Measurements from ENCODE around the gene AK5.

AK5 gene

GRCh38 chr1:77424236-77424635, 142.4 kb downstream of the AK5 start:
- H3K27me3 Mint-ChIP-seq, result peaks cover 0 to 13% of the 10 kb centered on the region in 2 donors
- peaks cover 13 to 16% of the 10 kb centered on the region in 2 donors for H3K4me1 Mint-ChIP-seq (ENCODE audit: low read depth in 2 of 2)
- no peak overlapping the region for H3K27ac Mint-ChIP-seq
- H3K4me3 Mint-ChIP-seq, result no peak overlapping the region
- H3K36me3 Mint-ChIP-seq (ENCODE audit: insufficient read depth), result no peaks in the 10 kb centered on the region
- no peaks in the 10 kb centered on the region for H3K9me3 Mint-ChIP-seq
- no peak for ATAC-seq (replicated peaks)
- no peak for DNase-seq

GRCh38 chr1:77428068-77428467, 146.2 kb downstream of the AK5 start:
- no peaks in the 10 kb centered on the region for H3K36me3 Mint-ChIP-seq (ENCODE audit: insufficient read depth)
- H3K4me1 Mint-ChIP-seq (ENCODE audit: low read depth in 2 of 2), result no peaks in the 10 kb centered on the region
- ATAC-seq (replicated peaks), result no peak
- H3K4me3 Mint-ChIP-seq, result no peak overlapping the region
- H3K27ac Mint-ChIP-seq, result no peak overlapping the region
- H3K27me3 Mint-ChIP-seq, result no peaks in the 10 kb centered on the region
- no peak for DNase-seq
- H3K9me3 Mint-ChIP-seq, result no peaks in the 10 kb centered on the region

GRCh38 chr1:77430966-77431690, 149.3 kb downstream of the AK5 start:
- DNase-seq (no peak), ATAC-seq (replicated peaks) (peak; percentile 95)
- H3K36me3 Mint-ChIP-seq (ENCODE audit: insufficient read depth), result no peaks in the 10 kb centered on the region
- H3K27ac Mint-ChIP-seq, result no peak overlapping the region
- no peaks in the 10 kb centered on the region for H3K9me3 Mint-ChIP-seq
- H3K4me3 Mint-ChIP-seq, result no peak overlapping the region
- peaks cover 3 to 5% of the 10 kb centered on the region in 2 donors for H3K4me1 Mint-ChIP-seq (ENCODE audit: low read depth in 2 of 2)
- H3K27me3 Mint-ChIP-seq, result peaks cover 0 to 11% of the 10 kb centered on the region in 2 donors

- DNase-seq (no peak), ATAC-seq (replicated peaks) (no peak)
- peaks cover 5 to 7% of the 10 kb centered on the region in 2 donors for H3K4me1 Mint-ChIP-seq (ENCODE audit: low read depth in 2 of 2)
- peaks cover 0 to 11% of the 10 kb centered on the region in 2 donors for H3K27me3 Mint-ChIP-seq
- H3K9me3 Mint-ChIP-seq, result no peaks in the 10 kb centered on the region
- no peak overlapping the region for H3K27ac Mint-ChIP-seq
- no peaks in the 10 kb centered on the region for H3K36me3 Mint-ChIP-seq (ENCODE audit: insufficient read depth)
- H3K4me3 Mint-ChIP-seq, result no peak overlapping the region
Measured at GRCh38 chr1:77433934-77434333, 152.1 kb downstream of the AK5 start.

- no peak overlapping the region for H3K27ac Mint-ChIP-seq
- no peaks in the 10 kb centered on the region for H3K36me3 Mint-ChIP-seq (ENCODE audit: insufficient read depth)
Measured at GRCh38 chr1:77434967-77435366, 153.1 kb downstream of the AK5 start.

GRCh38 chr1:77438236-77438913, 156.6 kb downstream of the AK5 start:
- H3K36me3 Mint-ChIP-seq (ENCODE audit: insufficient read depth), result no peaks in the 10 kb centered on the region
- no peak overlapping the region for H3K27ac Mint-ChIP-seq
- H3K27me3 Mint-ChIP-seq, result peaks cover 0 to 11% of the 10 kb centered on the region in 2 donors
- peaks cover 5 to 7% of the 10 kb centered on the region in 2 donors for H3K4me1 Mint-ChIP-seq (ENCODE audit: low read depth in 2 of 2)
- no peaks in the 10 kb centered on the region for H3K9me3 Mint-ChIP-seq
- ATAC-seq (replicated peaks) (no peak), DNase-seq (no peak)
- H3K4me3 Mint-ChIP-seq, result peak overlapping the region in 1 of 2 donors; percentile 19

More at GRCh38 chr1:77434967-77435366, 153.1 kb downstream of the AK5 start:
- Mint-ChIP-seq H3K9me3 (no peaks in the 10 kb centered on the region), H3K4me1 (ENCODE audit: low read depth in 2 of 2) (peaks cover 5 to 7% of the 10 kb centered on the region in 2 donors), H3K27me3 (peaks cover 0 to 11% of the 10 kb centered on the region in 2 donors), H3K4me3 (no peak overlapping the region)
- ATAC-seq (replicated peaks) (no peak), DNase-seq (no peak)

- H3K36me3 Mint-ChIP-seq (ENCODE audit: insufficient read depth), result no peaks in the 10 kb centered on the region
- no peak overlapping the region for H3K27ac Mint-ChIP-seq
- H3K4me1 Mint-ChIP-seq (ENCODE audit: low read depth in 2 of 2), result peaks cover 0 to 3% of the 10 kb centered on the region in 2 donors
- no peak for ATAC-seq (replicated peaks)
- peaks cover 20 to 32% of the 10 kb centered on the region in 2 donors for H3K27me3 Mint-ChIP-seq
- no peak overlapping the region for H3K4me3 Mint-ChIP-seq
- H3K9me3 Mint-ChIP-seq, result no peaks in the 10 kb centered on the region
- no peak for DNase-seq
Measured at GRCh38 chr1:77446841-77447555, 165.2 kb downstream of the AK5 start.

- Mint-ChIP-seq H3K4me3 (no peak overlapping the region), H3K9me3 (no peaks in the 10 kb centered on the region), H3K27me3 (peaks cover 20 to 33% of the 10 kb centered on the region in 2 donors), H3K4me1 (ENCODE audit: low read depth in 2 of 2) (peaks cover 0 to 3% of the 10 kb centered on the region in 2 donors), H3K27ac (no peak overlapping the region), H3K36me3 (ENCODE audit: insufficient read depth) (no peaks in the 10 kb centered on the region)
- ATAC-seq (replicated peaks) (no peak), DNase-seq (no peak)
Measured at GRCh38 chr1:77447669-77448068, 165.8 kb downstream of the AK5 start.

- Mint-ChIP-seq H3K27me3 (peaks cover 0 to 9% of the 10 kb centered on the region in 2 donors), H3K9me3 (no peaks in the 10 kb centered on the region), H3K4me1 (ENCODE audit: low read depth in 2 of 2) (peaks cover 0 to 5% of the 10 kb centered on the region in 2 donors), H3K4me3 (no peak overlapping the region), H3K27ac (no peak overlapping the region), H3K36me3 (ENCODE audit: insufficient read depth) (no peaks in the 10 kb centered on the region)
- DNase-seq (no peak), ATAC-seq (replicated peaks) (no peak)
Measured at GRCh38 chr1:77459881-77460280, 178.1 kb downstream of the AK5 start.

GRCh38 chr1:77461691-77462090, 179.9 kb downstream of the AK5 start:
- no peak for DNase-seq
- H3K36me3 Mint-ChIP-seq (ENCODE audit: insufficient read depth), result no peaks in the 10 kb centered on the region

GRCh38 chr1:77463216-77463615, 181.4 kb downstream of the AK5 start:
- H3K4me1 Mint-ChIP-seq (ENCODE audit: low read depth in 2 of 2), result peaks cover 0 to 5% of the 10 kb centered on the region in 2 donors
- H3K36me3 Mint-ChIP-seq (ENCODE audit: insufficient read depth), result no peaks in the 10 kb centered on the region
- ATAC-seq (replicated peaks) (no peak), DNase-seq (no peak)
- H3K9me3 Mint-ChIP-seq, result no peaks in the 10 kb centered on the region
- H3K4me3 Mint-ChIP-seq, result no peak overlapping the region
- H3K27ac Mint-ChIP-seq, result no peak overlapping the region
- peaks cover 0 to 19% of the 10 kb centered on the region in 2 donors for H3K27me3 Mint-ChIP-seq

More at GRCh38 chr1:77461691-77462090, 179.9 kb downstream of the AK5 start:
- Mint-ChIP-seq H3K27ac (no peak overlapping the region), H3K4me1 (ENCODE audit: low read depth in 2 of 2) (peaks cover 0 to 5% of the 10 kb centered on the region in 2 donors), H3K4me3 (no peak overlapping the region), H3K9me3 (no peaks in the 10 kb centered on the region), H3K27me3 (peaks cover 0 to 19% of the 10 kb centered on the region in 2 donors)
- ATAC-seq (replicated peaks), result no peak

- Mint-ChIP-seq H3K4me1 (ENCODE audit: low read depth in 2 of 2) (peaks cover 0 to 5% of the 10 kb centered on the region in 2 donors), H3K9me3 (no peaks in the 10 kb centered on the region), H3K27me3 (peaks cover 0 to 10% of the 10 kb centered on the region in 2 donors), H3K4me3 (no peak overlapping the region), H3K27ac (no peak overlapping the region), H3K36me3 (ENCODE audit: insufficient read depth) (no peaks in the 10 kb centered on the region)
- DNase-seq (no peak), ATAC-seq (replicated peaks) (no peak)
Measured at GRCh38 chr1:77465139-77465538, 183.3 kb downstream of the AK5 start.

GRCh38 chr1:77465922-77466321, 184.1 kb downstream of the AK5 start:
- H3K27ac Mint-ChIP-seq, result no peak overlapping the region
- DNase-seq (no peak), ATAC-seq (replicated peaks) (no peak)
- H3K4me3 Mint-ChIP-seq, result no peak overlapping the region
- no peaks in the 10 kb centered on the region for H3K9me3 Mint-ChIP-seq
- H3K4me1 Mint-ChIP-seq (ENCODE audit: low read depth in 2 of 2), result peaks cover 0 to 5% of the 10 kb centered on the region in 2 donors
- H3K27me3 Mint-ChIP-seq, result peaks cover 0 to 10% of the 10 kb centered on the region in 2 donors
- H3K36me3 Mint-ChIP-seq (ENCODE audit: insufficient read depth), result no peaks in the 10 kb centered on the region
